HG02678 (cell line): Measurements from ENCODE around the gene RPL28.

ENCODE experiments used
- ATAC-seq: cut with Tn5 transposase; IDR thresholded peaks from one replicate; pipeline ENCODE4 v1.9.1; 2021; ENCODE audit warnings: mild to moderate bottlenecking, moderate library complexity; ENCODE audit not compliant: unreplicated experiment

The RPL28 gene

DNA sequence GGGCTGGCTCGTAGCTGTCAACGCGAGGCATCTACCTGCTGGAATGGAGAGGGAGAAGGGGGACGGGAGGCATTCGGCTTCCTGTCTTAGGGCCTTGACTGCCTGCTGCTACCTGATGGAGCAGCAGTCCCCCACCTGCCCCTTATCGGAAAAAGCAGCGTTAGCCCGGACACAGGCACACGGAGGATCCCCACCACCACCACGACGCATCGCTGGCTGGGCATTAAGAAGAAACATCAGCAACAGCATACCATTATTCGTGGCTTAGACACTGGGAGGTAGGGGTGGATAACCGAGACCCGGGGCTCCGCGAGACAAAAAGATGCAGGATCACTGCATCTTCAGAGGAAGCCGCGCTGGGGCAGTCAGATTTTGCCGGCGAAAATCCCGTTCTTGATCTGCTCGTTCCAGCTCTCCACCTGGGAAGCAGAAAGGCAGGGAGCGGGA lies 32.4 kb upstream of the RPL28 start:
- ATAC-seq: no peak

DNA sequence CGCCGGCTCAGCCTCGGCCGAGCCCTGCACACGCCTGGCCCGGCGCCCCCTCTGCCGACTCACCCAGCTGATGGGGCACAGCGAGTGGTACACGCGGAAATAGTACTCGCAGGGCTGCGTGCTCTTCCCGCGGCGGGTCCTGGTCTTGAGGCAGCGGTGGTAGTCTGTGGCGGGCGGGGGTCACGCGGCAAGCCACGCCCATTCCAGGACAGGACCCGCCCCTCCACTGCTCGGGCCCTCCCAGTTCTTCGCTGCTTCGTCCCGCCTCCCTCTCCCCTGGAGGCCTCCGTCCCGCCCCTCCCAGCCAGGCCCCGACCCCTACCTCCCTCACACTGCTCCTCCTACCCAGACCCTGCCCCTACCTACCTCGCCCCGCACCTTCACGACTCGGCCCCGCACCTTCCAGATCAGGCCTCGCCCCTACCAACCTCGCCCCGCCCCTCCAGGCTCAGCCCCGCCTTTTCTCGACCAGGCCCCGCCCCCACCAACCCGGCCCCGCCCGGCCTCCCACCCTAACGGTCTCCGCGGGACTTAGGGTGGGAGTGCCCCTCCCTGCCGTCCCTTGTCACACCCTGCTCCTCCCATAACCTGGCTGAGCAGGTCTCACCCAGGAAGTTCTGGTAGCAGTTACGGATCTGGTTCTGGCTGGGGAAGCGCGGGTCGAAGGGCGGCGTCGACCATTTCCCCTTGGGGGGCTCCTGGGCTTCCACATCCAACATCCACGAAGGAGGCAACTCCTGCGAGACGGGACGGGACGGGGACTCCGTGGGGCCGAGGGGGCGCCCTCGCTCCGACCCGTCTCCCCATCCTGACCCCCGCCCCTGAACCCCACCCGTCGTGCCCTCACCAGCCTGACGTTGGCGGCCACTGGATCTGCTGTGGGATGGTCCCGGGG lies 31.7 kb upstream of the RPL28 start:
- ATAC-seq: no peak

DNA sequence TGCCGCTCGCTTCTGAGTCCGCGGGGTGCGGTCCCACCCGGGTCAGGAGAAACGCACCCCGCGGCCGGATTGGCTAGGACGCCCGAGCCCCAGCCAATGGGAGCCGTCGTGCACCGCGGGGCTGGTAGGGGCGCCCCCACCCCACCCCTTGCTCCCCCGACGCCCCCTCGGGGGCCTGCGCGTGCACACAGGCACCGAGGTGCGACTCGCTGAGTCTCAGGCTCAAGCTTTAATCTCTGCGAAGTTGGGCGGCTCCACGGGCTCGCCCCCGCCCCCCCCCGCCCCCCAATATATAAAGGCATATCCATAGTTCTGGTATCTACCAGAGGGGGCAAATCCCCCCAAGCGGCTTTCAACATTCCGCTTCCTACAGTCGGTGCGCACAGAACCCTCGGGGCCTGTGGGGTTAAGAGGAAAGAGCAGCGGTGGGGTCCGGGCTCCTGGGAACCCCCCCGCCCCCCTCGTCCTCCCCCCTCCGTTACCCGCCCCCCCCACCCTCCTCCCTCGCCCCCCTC lies 31.0 kb upstream of the RPL28 start, which contains the start of gene COX6B2:
Gene COX6B2 (minus strand): TSS at position 22 of the 515 bp plus-strand sequence. CDS start 198 bp downstream, outside the sequence.
- no peak for ATAC-seq

DNA sequence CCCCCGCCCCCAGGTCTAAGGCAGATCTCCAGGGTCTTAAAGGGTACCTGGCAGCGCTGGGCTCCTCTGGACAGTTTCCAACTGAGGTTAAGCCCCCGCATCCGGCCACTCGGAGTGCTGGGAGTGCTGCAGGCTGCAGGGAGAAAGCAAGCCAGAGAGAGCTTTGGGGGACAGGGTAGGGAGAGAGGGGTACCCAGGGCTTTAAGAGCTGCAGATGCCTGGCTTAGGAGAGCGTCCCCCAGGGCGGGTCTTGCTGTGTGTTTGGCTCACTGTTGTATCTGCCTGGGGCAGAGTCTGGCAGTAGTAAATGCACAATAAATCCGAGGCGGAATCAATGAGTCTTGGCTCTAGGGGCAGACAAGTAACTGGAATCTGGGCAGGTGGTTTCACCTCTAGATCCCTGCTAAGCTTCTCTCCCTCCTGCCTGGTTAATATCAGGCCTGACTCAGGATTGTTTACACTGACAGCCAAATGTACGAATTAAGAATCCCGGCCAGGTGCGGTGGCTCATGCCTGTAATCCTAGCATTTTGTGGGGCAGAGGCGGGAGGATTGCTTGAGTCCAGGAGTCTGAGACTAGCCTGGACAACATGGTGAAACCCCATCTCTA lies 30.4 kb upstream of the RPL28 start:
- no peak for ATAC-seq

DNA sequence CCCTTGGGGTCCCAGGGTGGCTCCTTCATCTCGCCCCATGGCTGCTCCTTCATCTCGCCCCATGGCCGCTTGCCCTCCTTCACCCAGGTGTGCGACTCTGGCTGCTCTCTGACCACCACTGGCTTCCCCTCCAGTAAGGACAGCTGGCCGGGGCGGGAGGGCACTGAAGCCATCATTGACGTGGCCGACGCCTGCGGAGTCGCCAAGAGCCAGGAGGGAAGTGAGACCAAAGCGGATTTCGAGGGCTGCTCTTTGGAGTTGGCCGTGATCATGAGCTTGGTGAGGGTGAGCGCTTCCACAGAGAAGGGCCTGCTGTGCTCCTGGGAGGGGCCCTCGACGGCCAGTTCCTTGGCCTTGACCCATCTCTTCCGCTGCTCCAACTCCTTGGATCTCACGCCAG lies 27.2 kb upstream of the RPL28 start:
- no peak for ATAC-seq

DNA sequence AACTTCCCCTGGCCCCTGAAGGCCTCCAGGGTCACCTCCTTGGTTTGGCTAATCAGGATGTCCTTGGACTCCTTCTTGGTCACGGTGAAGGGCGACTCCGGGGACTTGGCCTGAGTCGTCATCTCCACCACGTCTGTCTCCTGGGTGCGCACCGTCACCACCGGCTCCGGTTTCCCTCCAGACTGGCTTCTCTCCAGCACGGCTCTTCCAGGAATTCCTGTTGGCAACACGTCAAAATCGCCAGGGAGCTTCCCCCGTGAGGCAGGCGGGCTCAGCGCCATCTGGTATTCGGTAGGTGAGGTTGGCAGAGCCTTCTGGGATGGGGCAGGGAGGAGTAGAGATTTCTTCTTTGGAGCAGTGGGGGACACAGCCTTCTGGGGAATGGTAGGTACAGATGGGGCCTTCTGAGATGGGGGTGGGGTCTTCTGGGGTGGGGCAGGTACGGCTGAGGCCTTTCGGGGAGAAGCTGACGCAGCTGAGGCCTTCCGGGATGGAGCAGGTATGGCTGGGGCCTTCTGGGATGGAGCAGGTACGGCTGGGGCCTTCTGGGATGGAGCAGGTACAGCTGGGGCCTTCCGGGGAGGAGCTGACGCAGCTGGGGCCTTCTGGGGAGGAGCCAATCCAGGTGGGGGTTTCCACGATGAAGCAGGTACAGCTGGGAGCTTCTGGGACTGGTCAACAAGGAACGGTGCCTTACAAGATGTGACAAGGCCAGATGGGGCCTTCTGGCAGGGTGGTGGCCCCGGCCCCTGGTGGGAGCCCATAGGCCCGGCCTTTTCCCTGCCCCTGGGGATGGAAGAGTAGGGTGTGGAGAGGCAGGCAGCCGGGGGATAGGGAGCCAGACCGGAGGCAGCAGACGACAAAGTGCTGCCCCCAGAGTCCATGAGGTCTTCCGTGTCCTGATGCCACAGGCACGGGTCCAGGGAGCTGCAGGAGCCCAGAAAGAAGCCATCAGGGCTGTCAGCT lies 26.5 kb upstream of the RPL28 start:
- no peak for ATAC-seq

DNA sequence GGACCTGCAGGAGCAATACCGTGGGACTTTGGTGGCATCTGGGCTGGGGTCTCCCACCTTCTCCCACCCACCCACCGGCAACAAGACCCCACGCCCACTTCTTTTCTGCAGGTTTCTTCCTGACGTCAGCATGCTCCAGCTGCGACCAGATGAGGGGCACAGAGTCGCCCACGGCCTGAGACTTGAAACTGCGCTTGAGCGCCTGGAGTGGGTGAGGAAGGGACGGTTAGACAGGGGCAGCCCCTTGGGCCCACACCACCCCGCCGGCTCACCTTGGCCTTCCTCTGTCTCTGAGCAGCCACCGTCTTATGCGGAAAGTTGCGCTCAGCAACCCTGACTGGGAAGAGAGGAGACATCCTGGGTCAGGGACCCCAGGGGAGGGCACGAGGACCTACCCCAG lies 24.8 kb upstream of the RPL28 start:
- no peak for ATAC-seq

DNA sequence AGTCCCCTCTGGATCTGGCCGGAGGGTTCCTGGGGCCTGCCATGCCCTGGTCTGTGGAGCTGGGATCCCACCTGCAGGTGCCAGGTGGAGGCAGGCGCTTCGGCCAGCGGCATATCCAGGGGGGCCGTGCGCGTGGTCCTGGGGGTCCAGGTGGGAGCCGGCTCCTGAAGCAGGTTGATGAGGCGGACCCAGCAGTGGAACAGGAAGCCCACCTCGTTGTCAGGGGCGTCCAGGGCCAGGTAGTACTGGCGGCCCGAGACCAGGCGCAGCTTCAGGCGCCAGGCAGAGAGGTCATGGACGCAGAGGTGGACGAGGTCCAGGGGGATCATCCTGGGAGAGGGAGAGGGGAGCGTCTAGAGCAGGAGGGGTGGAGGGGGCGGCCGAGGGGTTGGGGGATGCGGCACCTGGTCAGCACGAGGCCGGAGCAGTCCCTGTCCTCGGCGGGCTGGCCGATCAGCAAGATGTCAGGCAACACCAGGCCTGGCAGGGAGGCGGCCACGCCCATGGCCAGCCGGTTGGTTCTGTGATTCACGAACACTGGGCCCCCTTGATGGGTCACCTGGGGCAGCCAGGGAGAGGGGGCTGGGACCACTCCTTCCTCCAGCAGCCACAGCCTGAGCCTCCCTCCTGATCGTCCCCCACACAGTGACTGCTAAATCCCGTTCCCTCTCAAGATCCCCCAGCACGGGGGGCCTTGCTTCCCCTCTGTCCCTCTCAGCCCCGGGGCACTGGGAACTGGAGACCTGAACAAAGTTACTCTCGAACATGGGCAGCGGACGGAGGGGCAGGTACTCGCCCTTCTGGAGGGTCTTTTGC lies 23.4 kb upstream of the RPL28 start:
- ATAC-seq: no peak

DNA sequence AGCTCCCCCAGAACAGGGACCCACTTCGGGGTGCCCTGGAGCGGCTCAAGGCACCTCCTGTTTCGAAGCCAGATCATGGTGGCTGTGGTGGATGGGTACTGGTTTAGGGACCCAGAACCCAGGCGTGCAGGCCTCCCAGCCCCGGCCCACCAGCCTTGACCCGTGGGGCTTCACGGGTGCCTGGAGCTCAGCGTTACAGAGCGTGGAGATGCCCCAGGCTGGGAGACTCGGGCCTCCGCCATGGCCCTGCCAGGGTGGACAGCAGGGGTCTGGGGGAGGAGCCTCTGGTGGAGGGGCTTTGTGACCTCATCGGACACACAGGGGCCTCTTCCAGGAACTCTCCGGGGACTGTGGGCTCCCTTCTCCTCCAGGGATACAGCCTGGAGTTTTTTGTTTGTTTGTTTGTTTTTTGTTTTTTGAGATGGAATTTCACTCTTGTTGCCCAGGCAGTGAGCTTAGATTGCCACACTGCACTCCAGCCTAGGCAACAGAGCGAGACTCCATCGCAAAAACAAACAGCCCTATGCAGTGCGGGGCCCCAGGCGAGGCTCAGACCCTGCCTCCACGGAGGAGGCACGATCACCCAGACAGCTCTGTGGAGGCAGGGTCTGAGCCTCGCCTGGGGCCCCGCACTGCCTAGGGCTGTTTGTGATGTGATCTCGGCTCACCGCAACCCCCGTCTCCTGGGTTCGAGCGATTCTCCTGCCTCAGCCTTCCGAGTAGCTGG lies 22.6 kb upstream of the RPL28 start, which contains the start of gene GARIN5B:
Gene GARIN5B (minus strand): TSS at position 271 of the 727 bp plus-strand sequence. CDS start 194 bp downstream, at position 77.
- no peak for ATAC-seq

DNA sequence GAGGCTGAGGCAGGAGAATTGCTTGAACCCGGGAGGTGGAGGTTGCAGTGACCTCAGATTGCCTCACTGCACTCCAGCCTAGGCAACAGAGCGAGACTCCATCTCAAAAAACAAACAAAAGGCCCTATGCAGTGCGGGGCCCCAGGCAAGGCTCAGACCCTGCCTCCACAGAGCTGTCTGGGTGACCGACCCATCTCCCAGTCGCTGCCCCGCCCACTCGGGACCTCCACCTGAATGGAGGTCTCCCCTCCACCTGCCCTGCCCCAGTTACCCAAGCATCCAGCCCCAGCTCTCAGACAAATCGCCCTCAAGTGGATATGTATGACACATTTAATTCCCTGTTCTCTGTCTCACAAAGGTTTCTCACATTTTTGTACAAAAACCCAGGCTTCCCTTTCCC lies 20.5 kb upstream of the RPL28 start:
- no peak for ATAC-seq

DNA sequence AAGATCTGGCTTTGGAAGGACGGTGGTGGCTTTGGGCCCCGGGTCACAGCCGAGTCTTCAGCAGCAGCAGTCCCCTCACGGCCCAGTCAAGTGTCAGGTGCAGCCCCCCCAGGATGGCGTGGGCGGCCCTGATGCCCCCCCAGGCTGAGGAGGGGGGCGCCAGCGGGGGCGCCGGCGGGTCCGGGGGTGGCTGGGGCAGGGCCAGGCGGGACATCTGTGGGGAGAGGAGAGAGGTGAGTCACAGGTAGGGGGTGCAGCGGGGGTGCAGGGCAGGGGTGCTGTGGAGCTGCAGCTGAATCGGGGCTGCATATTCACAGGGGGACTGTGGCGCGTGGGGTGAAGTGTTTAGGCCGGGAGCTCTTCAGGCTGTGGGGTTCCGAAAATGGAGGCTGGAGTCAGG lies 19.8 kb upstream of the RPL28 start:
- ATAC-seq: no peak

DNA sequence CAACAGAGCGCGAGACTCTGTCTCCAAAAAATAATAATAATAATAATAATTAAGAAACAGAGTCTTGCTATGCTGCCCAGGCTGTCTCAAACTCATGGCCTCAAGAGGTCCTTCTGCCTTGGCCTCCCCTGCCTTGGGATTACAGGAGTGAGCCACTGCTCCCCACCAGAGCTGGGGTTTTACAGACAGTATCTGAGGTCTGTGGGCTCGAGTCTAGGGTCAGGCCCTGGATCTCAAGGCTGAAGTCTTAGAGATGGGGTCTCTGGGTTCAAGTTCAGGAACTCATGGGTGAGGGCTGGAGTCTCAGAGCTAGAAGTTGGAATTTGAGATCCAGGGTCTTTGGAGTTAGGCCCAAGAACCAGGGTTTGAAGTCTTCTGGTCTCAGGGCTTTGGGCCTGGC lies 18.9 kb upstream of the RPL28 start:
- no peak for ATAC-seq

DNA sequence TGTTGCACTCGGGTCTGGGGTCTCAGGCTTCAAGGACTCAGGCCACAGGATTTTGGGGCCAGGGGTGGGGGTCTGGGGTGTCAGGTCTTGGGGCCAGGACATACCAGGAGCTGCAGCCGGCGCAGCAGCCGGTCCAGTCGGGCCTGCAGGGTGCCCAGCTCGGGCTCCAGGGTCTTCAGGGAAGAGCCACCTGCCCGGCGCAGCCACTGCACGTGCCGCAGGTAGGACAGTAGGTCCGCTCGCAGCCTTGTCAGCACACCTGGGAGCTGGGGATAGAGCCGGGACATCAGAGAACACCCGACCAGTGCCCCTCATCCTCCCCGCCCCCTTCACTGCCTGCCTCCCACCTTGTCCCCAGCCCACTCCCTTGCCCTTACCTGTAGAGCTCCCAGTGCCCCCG lies 17.6 kb upstream of the RPL28 start:
- ATAC-seq: no peak

DNA sequence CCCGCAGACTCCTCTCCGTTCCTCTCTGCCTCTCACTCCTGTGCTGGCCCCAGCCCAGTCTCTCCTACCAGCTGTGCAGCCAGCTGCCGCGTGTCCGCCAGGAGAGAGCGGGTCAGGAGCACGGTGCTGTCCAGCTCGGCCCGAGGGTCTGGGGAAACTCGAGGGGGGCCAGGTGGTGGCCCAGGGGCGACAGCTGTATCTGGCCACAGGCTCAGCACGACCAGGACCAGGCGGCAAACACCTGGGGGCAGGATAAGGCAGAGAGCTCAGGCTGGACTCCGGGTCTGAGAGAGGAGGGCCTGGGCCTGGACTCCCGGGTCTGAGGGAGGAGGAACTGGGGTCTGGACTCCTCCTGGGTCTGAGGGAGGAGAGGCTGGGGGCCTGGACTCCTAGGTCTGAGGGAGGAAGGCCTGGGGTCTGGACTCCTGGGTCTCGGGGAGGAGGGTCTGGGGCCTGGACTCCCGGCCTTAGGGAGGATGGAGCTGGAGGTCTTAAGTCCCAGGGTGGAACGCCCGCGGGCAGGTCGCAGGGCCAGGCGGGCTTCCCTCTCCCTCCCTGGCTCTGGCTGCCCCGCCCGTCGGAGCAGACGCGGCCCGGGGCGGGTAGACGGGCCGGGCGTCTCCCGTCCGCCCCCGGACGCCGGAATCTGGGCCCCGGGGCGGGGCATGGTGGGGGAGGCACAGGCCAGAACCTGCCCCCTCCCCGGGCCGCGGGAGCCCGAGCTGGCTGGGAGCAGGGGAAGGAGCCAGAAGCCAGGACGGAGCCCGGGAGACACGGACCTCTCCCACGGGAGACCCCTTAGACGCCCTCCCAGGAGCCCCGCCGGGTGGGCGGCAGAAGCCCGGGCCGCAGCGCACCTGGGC lies 16.8 kb upstream of the RPL28 start:
- no peak for ATAC-seq

DNA sequence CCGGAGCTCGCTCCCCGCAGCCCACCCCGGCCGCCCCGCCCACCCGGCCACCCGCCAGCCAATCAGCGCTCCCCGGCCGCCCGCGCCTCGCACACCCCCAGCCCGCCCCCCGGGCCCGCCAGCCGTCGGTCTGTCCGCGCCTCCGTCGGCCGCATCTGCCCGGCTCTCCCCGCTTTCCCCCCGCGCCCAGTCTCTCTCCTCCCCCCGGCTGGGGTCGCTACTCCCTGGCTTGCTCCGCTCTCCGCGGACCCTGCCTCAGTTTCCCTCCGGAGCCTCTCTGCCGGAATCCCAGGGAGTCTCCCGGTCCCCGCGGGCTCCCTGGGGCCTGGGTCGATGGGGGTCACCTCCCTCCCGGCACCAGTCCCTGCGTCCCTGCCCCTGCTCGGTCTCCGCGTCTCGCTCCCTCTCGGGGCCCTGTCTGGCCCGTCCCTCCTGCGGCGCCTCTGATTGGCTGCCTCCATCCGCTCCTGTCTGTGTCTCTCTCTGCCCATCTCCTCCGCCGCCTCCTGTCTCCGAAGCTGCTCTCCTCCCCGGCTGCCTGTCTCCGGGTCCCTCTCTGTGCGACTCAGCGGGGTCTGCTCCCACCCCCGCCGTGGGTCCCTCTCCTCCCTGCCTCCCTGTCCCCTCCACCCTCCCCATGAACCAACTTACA lies 16.0 kb upstream of the RPL28 start:
- ATAC-seq: no peak

DNA sequence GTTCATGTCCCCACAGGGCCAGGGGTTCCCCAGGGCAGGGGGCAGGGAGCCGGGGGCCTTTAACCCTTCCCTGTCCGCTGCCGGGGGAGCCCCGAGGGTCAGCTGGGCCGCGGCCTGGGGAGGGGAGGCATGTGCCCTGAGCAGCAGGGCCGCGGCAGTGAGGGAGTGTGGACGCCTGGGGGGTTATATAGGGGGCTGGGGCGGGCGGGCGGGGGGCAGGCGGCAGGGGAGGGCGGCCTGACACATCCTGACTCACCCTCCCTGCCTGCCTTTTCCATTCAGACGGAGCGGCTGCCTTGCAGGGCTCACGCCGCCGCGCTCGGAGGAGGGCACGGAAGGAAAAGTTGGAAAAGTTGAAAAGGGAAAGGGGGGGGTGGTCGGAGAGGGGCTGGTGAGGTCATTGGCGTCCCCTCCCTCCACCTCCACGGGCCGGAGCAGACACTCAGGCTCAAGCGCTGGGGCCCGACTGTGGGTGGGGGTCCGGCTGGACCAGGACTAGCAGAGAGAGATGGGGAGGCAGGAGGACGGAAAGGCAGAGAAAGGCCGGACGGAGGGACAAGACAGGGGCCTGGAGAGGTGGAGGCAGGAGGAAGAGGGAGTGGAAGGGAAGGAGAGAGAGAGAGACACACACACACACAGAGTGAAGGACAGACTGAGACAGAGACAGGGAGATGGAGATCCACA lies 15.3 kb upstream of the RPL28 start, which contains the start of gene IL11:
Gene IL11 (minus strand): TSS at position 159 of the 684 bp plus-strand sequence. CDS start 153 bp downstream, at position 6.
- no peak for ATAC-seq
